Esophagus squamous epithelium (tissue), 5 donors: ENCODE measurements around the gene PLBD2. TPM values are rescaled to one million over a fixed set of nuclear protein-coding genes. Genes with fewer than 3 reads are reported as not detected.

Experiments used
- DNase-seq: peaks from one replicate; lab custom pipeline; 2025; lab: John Stamatoyannopoulos, UW
- H3K27ac ChIP-seq, 4 donors: fragments of 200-600 bp; sonication (generic); one replicate each; pipeline ENCODE4 v1.5.1; 2016 to 2019; ENCODE audit warnings: mild to moderate bottlenecking in 1 of 4
- H3K27me3 ChIP-seq, 4 donors: fragments of 200-600 bp; sonication (generic); 1 replicate in 3 of 4; 2 replicates in 1 of 4; pipeline versions ENCODE4 v1.5.1 to v1.6.0; 2017 to 2021; ENCODE audit warnings: antibody characterized with exemption in 1 of 4
- H3K36me3 ChIP-seq, 3 donors: fragments of 200-600 bp; sonication (generic); one replicate each; pipeline ENCODE4 v1.5.1; 2016 to 2019
- H3K4me1 ChIP-seq, 3 donors: fragments of 200-600 bp; sonication (generic); one replicate each; pipeline ENCODE4 v1.5.1; 2017 to 2019
- H3K4me3 ChIP-seq, 4 donors: fragments of 200-600 bp; sonication (generic); 1 replicate in 3 of 4; 2 replicates in 1 of 4; pipeline ENCODE4 v1.5.1; 2016 to 2019; ENCODE audit warnings: mild to moderate bottlenecking in 2 of 4, moderate library complexity in 1 of 4
- H3K9me3 ChIP-seq, 3 donors: fragments of 200-600 bp; sonication (generic); one replicate each; pipeline ENCODE4 v1.5.1; 2016 to 2019
- CTCF ChIP-seq, 6 experiments: fragments of 450-650 bp in 4 of 6; fragments of 200-600 bp in 2 of 6; sonication (generic) in 2 of 6; IDR thresholded peaks; one replicate each; pipeline ENCODE4 v1.5.1; 2016 to 2019; ENCODE audit warnings: antibody characterized with exemption in 6 of 6, mild to moderate bottlenecking in 4 of 6, moderate library complexity in 4 of 6
- POLR2A ChIP-seq, 4 donors: fragments of 450-650 bp; IDR thresholded peaks; one replicate each; pipeline ENCODE4 v1.6.1; 2017; ENCODE audit warnings: antibody characterized with exemption in 4 of 4, mild to moderate bottlenecking in 4 of 4, moderate library complexity in 3 of 4
- WGBS, 2 donors: methylation state at CpG; one replicate each; pipeline ENCODE4 v1.1.5; 2018; 5-methylcytosine and 5-hydroxymethylcytosine counted together
- intact Hi-C: fragments of 100-400 bp; cut with DNase I; formaldehyde crosslinking; loops from one replicate; pipeline ENCODE4 v1.15.0; 2022
- total RNA-seq, 4 donors: library from RNA; depleted of rRNA; stranded (reverse); fragments of >200 nt; gene quantifications; one replicate each; pipeline ENCODE4 v1.1.0, GENCODE V29; 2016
- donor health status: DM: yes; HTN: yes; CAD: no.

Gene PLBD2
- total RNA-seq, 4 donors from 2014 or later, result 14.3 to 22.0 (median 17.1) TPM

- no peak overlapping the region for H3K27ac ChIP-seq
- no peak overlapping the region for H3K4me3 ChIP-seq
- intact Hi-C loops, result no loop called here
- 50 to 66% methylated on average over 11 to 15 of the region's 16 CpGs for WGBS, 2 donors
- no peak for DNase-seq
- H3K9me3 ChIP-seq, result no peaks in the 10 kb centered on the region
- TF ChIP-seq POLR2A (IDR thresholded peaks at IDR 0.05), result no peak
- no peaks in the 10 kb centered on the region for H3K4me1 ChIP-seq
- H3K36me3 ChIP-seq, result no peaks in the 10 kb centered on the region
- H3K27me3 ChIP-seq, result peaks cover 0 to 37% (median 0%) of the 10 kb centered on the region in 4 donors
Measured at GRCh38 chr12:113396828-113397496, 38.6 kb downstream of the PLBD2 start.

- Histone ChIP-seq H3K27me3 (peaks cover 0 to 44% (median 0%) of the 10 kb centered on the region in 4 donors), H3K27ac (no peak overlapping the region), H3K4me1 (no peaks in the 10 kb centered on the region), H3K9me3 (no peaks in the 10 kb centered on the region), H3K36me3 (no peaks in the 10 kb centered on the region), H3K4me3 (no peak overlapping the region)
- no peak for TF ChIP-seq CTCF (IDR thresholded peaks at IDR 0.05)
- TF ChIP-seq POLR2A (IDR thresholded peaks at IDR 0.05), result no peak
- WGBS, 2 donors, result 54 to 64% methylated on average over 6 to 9 of the region's 10 CpGs
- DNase-seq, result no peak
- intact Hi-C loops, result no loop called here
Measured at GRCh38 chr12:113397497-113398197, 39.3 kb downstream of the PLBD2 start.

GRCh38 chr12:113398346-113399290, 40.2 kb downstream of the PLBD2 start:
- no peaks in the 10 kb centered on the region for H3K9me3 ChIP-seq
- WGBS, 2 donors, result 64 to 87% methylated on average over 3 to 10 of the region's 26 CpGs
- DNase-seq, result no peak
- H3K27ac ChIP-seq, result no peak overlapping the region
- no peak for TF ChIP-seq CTCF (IDR thresholded peaks at IDR 0.05)
- TF ChIP-seq POLR2A (IDR thresholded peaks at IDR 0.05), result no peak
- H3K27me3 ChIP-seq, result peaks cover 0 to 51% (median 0%) of the 10 kb centered on the region in 4 donors
- intact Hi-C loops, result no loop called here
- peaks cover 0 to 3% (median under 1%) of the 10 kb centered on the region in 3 donors for H3K4me1 ChIP-seq
- no peaks in the 10 kb centered on the region for H3K36me3 ChIP-seq
- no peak overlapping the region for H3K4me3 ChIP-seq

GRCh38 chr12:113399490-113399889, 41.1 kb downstream of the PLBD2 start:
- no peaks in the 10 kb centered on the region for H3K36me3 ChIP-seq

More at GRCh38 chr12:113399490-113399889, 41.1 kb downstream of the PLBD2 start:
- intact Hi-C loops, result no loop called here
- Histone ChIP-seq H3K4me1 (peaks cover 0 to 8% (median 6%) of the 10 kb centered on the region in 3 donors), H3K27me3 (peaks cover 0 to 51% (median 0%) of the 10 kb centered on the region in 4 donors), H3K4me3 (no peak overlapping the region), H3K9me3 (no peaks in the 10 kb centered on the region), H3K27ac (no peak overlapping the region)
- DNase-seq, result no peak
- 80 to 84% methylated on average over 1 to 9 of the region's 12 CpGs for WGBS, 2 donors
- TF ChIP-seq CTCF (IDR thresholded peaks at IDR 0.05) (no peak), POLR2A (IDR thresholded peaks at IDR 0.05) (no peak)
